HL-60/S4 treated with retinoic acid at 250 ng/mL for 4 days and 3 days (cell line): ENCODE measurements around the gene NFATC2.

Experiments
- in situ Hi-C: fragments of 300-500 bp; cut with MboI; formaldehyde crosslinking; loops from 2 replicates; pipeline ENCODE4 v1.7.0; 2022; ENCODE audit warnings: low sequenced_read_pairs

The NFATC2 gene

DNA sequence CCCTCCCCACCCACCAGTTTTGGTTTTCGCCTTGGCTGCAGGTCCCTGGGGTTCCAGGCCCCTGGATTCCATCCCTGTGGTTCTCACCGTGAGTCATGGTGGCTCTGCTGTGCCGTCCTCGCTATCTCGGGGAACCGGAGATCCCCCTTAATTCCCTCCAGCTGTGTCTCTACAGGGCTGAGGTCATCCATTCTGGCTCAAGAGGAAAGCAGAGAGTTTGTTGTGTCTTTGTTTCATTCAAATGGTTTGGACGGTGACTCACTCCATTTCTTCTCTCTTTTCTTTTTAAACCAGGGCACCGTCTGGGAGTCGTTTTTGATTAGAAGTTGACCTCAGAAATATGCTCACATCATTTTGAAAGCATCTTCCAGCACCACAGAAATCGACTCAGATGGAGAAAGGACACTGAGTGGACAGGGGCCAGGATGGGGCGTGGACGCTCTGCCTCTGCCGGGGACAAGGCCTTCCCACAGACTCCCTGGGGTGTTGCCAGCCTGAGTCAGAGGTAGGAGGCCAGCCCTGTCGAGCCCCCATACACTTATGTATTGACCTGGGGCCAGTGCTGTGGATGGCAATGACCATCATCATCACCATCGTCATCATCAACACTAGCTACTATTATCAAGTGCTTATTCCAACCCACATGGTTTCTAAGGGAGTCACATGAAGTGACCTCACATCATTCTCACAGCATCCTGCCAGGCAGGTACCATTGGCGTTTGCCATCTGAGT lies 176.2 kb downstream of the NFATC2 start:
- in situ Hi-C loops, result loop anchor here (25.0 kb wide), 1 partner anchor 721 kb away; no protein-coding TSS in a partner anchor

DNA sequence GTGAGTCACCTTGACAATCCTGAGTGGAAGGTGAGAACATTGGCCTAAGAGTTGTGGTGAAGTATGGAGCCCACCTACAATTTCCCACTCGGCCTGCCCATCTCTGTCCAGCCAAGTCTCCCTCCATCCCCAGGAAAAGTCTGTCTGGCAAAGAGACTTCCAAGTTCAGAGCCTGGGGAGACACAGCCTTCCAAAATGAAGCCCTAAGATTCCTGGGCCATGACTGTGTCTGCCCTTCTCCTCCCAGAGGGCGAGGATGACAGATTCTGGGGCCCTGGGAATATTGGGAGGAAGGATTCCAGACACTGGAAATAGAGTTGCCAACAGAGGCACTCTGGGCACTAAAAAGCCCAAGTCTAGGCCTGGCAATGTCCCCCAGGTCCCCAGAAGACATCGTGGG lies 176.8 kb downstream of the NFATC2 start:
- in situ Hi-C loops, result loop anchor here (25.0 kb wide), 1 partner anchor 722 kb away; no protein-coding TSS in a partner anchor

DNA sequence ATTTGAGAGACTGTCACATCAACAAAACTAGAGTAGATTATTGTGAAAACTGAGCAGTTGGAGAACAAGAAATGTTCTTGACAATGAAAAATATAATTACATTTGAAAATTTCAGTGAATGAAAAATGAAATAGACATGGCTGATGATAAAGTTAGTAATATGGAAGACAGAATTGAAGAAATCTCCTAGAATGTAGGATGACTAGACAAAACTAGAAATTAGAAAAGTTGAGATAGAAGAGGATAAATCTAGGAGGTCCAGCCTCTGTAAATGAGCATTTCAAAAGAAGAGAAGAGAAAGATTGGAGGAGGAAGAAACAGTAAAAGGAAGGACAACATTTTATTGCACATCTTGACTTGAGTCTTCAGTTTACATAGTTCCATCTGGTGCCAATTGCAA lies 178.7 kb downstream of the NFATC2 start:
- in situ Hi-C loops, result loop anchor here (25.0 kb wide), 1 partner anchor 723 kb away; no protein-coding TSS in a partner anchor

GRCh38 chr20:51363378-51363777 lies 179.1 kb downstream of the NFATC2 start:
- in situ Hi-C loops, result loop anchor here (25.0 kb wide), 1 partner anchor 724 kb away; no protein-coding TSS in a partner anchor

DNA sequence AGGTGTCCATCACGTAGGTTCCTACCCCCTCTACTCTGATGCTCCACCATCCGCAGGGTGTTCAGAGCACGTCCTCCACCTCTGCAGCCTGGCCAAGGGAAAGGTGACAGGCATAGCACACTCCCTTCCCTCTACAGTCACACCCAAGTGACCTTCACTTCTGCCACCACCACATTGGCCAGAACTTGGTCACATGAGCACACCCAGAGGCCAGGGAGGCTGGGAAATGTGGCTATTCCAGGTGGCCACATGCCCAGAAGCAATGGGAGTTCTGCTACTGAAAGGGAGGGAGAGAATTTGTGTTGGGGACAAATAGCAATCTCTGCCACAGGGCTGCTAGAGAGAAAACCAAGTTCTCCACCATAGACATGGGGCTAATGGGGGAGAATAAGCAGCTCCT lies 180.3 kb downstream of the NFATC2 start:
- in situ Hi-C loops, result loop anchor here (25.0 kb wide), 1 partner anchor 725 kb away; no protein-coding TSS in a partner anchor

- in situ Hi-C loops, result loop anchor here (25.0 kb wide), 1 partner anchor 726 kb away; no protein-coding TSS in a partner anchor
Observed at GRCh38 chr20:51361258-51361657, 181.3 kb downstream of the NFATC2 start.

- in situ Hi-C loops, result loop anchor here (25.0 kb wide), 1 partner anchor 727 kb away; no protein-coding TSS in a partner anchor
Observed at GRCh38 chr20:51360451-51361201, 181.9 kb downstream of the NFATC2 start.

- in situ Hi-C loops, result loop anchor here (25.0 kb wide), 1 partner anchor 727 kb away; no protein-coding TSS in a partner anchor
Observed at GRCh38 chr20:51359947-51360346, 182.6 kb downstream of the NFATC2 start.

DNA sequence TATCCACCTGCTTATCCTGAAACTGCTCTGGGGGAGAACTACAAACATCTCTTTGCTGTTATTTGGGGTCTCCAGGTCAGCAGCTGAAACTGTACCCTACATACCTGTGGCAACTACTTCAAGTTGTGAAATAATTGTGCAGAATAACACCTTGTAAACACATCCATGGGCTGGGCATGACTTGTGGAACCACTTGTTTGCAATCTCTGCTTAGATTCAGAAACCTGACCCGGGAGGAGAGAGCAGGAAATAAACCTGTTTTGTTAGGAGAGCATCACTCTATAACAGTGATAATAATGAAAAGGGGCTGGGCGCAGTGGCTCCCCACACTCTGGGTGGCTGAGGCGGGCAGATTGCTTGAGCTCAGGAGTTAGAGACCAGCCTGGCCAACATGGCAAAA lies 183.1 kb downstream of the NFATC2 start:
- in situ Hi-C loops, result loop anchor here (25.0 kb wide), 1 partner anchor 728 kb away; no protein-coding TSS in a partner anchor

GRCh38 chr20:51358032-51358724 lies 184.3 kb downstream of the NFATC2 start:
- in situ Hi-C loops, result loop anchor here (25.0 kb wide), 1 partner anchor 729 kb away; no protein-coding TSS in a partner anchor

GRCh38 chr20:51357543-51357942 lies 185.0 kb downstream of the NFATC2 start:
- in situ Hi-C loops, result loop anchor here (25.0 kb wide), 1 partner anchor 730 kb away; no protein-coding TSS in a partner anchor

DNA sequence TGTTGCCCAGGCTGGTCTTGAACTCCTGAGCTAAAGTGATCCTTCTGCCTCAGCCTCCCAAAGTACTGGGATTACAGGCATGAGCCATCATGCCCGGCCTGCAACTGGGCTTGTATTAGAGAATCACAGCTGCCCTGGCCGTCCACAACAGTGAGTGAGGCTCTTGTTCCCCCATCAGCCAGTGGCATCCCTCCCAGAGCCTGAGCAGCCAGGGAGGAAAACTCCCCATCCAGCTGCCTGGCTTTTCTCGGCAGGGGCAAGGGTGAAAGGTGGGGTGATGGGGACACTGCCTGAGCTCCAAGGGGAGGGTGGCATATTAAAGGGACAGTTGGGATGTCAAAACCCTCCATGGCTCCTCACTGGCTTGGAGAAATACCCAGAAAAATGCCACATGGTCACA lies 185.6 kb downstream of the NFATC2 start:
- in situ Hi-C loops, result loop anchor here (25.0 kb wide), 1 partner anchor 730 kb away; no protein-coding TSS in a partner anchor

DNA sequence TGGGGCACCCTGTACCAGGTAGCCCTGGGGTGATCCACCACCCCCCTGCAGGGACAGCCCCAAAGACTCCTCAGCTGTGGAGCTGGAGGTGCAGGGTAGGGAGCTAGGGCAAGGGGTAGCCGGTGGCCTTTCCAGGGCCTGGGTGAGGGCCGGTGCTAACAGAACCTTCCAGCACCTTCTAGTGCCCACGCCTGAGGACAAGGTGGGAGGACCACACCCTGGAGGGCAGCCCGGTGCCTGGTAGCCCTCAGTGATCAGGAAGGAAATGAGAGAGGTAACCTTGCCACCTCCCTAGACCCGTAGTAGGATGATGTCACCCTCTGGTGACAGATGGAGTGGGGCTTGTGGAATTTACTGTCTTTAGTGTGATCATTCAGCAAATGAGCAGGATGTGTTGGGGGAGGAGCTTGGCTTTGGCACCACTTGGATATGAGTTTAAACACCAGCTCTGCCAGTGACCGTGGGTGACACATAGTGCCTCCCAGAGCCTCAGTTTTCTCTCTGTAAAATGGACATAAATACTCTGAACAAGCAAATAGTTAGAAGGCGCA lies 187.7 kb downstream of the NFATC2 start:
- in situ Hi-C loops, result loop anchor here (25.0 kb wide), 1 partner anchor 732 kb away; no protein-coding TSS in a partner anchor

DNA sequence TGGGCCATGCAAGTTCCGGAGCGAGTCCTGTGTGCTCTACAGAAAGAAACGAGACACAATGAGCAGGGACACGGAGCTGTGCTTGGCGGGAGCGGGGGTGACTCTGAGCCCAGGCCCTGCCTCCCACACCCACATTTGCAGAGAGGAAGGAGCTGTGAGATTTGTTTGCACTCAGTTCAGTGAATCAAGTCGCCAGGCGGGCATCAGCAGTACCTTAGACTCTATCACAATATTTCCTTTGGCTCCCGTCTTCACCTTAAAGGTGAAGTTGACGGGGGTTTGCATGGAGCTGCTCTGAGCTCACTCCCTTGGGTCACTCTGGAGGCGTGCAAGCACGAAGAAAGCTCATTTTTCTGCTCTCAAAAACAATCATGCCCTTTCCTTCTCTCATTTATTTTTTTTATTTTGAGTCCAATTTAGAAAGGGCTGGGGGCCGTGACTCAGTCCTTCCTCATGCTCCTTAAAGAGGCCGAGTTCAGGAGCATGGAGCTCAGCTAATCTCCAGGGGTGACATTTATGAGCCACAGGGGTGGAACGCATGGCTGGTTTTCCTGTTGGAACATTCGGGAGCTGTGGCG lies 188.2 kb downstream of the NFATC2 start:
- in situ Hi-C loops, result loop anchor here (25.0 kb wide), 1 partner anchor 733 kb away; no protein-coding TSS in a partner anchor

- in situ Hi-C loops, result loop anchor here (25.0 kb wide), 1 partner anchor 734 kb away; no protein-coding TSS in a partner anchor
Observed at GRCh38 chr20:51353491-51353890, 189.0 kb downstream of the NFATC2 start.

GRCh38 chr20:51352791-51353190 lies 189.7 kb downstream of the NFATC2 start:
- in situ Hi-C loops, result loop anchor here (25.0 kb wide), 1 partner anchor 735 kb away; no protein-coding TSS in a partner anchor

DNA sequence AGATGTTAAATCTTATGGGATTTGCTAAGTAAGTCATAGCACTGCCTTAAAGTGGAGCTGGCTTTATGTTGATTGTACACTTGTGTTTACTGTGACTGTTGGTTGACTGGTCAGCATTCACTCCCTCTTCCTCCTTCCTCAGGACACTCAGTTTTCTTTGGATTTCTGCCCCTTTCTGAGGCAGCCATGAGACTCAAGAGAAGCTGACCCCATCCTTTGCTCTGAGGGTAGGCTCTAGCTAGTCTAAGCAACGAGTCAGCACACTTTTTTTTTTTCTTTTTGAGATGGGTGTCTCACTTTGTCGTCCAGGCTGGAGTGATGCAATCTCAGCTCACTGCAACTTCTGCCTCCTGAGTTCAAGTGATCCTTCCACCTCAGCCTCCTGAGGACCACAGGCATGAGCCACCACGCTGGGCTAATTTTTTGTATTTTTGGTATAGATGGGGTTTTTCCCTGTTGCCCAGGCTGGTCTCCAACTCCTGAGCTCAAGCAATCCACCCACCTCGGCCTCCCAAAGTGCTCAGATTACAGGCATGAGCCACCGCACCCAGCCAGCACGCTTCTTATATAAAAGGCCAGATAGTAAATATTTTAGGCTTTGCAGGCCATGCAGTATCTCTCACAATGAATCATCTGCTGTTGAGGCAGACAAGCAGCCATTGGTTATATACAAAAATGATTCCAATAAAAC lies 191.4 kb downstream of the NFATC2 start:
- in situ Hi-C loops, result loop anchor here (25.0 kb wide), 1 partner anchor 736 kb away; no protein-coding TSS in a partner anchor

DNA sequence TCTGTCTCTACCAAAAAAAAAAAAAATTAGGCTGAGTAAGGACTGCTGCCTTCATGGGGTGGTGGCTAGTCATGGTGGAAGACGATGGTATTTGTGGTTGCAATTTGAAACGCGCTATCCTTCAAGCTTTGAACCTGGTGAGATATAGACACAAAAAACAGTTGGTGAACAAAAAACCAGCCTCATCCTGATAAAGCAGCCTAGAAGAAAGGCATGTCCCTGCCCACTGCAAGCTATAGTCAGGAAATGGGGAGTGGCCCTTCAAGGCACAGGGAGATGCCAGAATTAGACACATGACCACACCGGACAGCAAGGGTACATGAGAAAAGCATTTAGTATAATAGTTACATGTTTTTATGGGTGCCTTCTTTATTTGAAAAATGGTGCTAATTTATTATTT lies 193.6 kb downstream of the NFATC2 start:
- in situ Hi-C loops, result no loop called here

DNA sequence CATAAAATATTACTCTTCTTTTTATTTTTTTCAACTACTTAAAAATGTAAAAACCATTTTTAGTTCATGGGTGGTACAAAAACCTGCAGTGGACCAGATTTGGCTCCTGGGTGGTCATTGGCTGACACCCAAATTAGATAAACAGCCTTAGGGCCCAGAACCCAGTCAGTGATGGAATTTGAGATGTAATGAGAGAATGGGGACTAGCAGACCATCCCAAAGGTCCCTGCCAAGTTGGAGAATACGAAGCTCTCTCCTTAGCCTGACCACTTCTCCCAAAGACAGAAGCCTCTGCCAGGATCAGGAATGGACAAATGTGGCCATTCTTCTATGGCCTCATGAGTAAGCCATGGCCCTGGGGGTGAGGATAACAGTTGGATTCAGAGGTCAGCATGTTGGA lies 194.7 kb downstream of the NFATC2 start:
- in situ Hi-C loops, result no loop called here
